ENCODE measurements around the gene MACROD2. TPM values are rescaled to one million over a fixed set of nuclear protein-coding genes. Genes with fewer than 3 reads are reported as not detected.

MACROD2 gene
- total RNA-seq, 2 donors from 2014 or later = 0.95 to 4.2 TPM

GRCh38 chr20:15889061-15889460, 1893.7 kb downstream of the MACROD2 start:
- H3K4me3 ChIP-seq = no peak overlapping the region
- DNase-seq (ENCODE audit: low spot score) (no peak), ATAC-seq (ENCODE audit: insufficient number of reproducible peaks, low FRiP score, low read depth) (peak; percentile 18)
- no peaks in the 10 kb centered on the region for H3K9me3 ChIP-seq
- TF ChIP-seq CTCF (IDR thresholded peaks at IDR 0.05) = no peak
- no peaks in the 10 kb centered on the region for H3K27me3 ChIP-seq (replicated peaks; ENCODE audit: insufficient read depth)
- no peak overlapping the region for H3K27ac ChIP-seq
- no peaks in the 10 kb centered on the region for H3K36me3 ChIP-seq
- H3K4me1 ChIP-seq (ENCODE audit: control insufficient read depth in 1 of 2, low read depth in 2 of 2) = peaks cover 2 to 38% of the 10 kb centered on the region in 2 donors

- no peak for DNase-seq (ENCODE audit: low spot score)
- no peak overlapping the region for H3K4me3 ChIP-seq
- ATAC-seq (ENCODE audit: insufficient number of reproducible peaks, low FRiP score, low read depth) = no peak
- H3K27ac ChIP-seq = no peak overlapping the region
- H3K9me3 ChIP-seq = no peaks in the 10 kb centered on the region
- no peaks in the 10 kb centered on the region for H3K36me3 ChIP-seq
- peaks cover 2 to 44% of the 10 kb centered on the region in 2 donors for H3K4me1 ChIP-seq (ENCODE audit: control insufficient read depth in 1 of 2, low read depth in 2 of 2)
- no peaks in the 10 kb centered on the region for H3K27me3 ChIP-seq (replicated peaks; ENCODE audit: insufficient read depth)
- TF ChIP-seq CTCF (IDR thresholded peaks at IDR 0.05) = no peak
These were observed 1894.4 kb downstream of the MACROD2 start for GRCh38 chr20:15889514-15890256.

- Histone ChIP-seq H3K27me3 (replicated peaks; ENCODE audit: insufficient read depth) (no peaks in the 10 kb centered on the region), H3K4me1 (ENCODE audit: control insufficient read depth in 1 of 2, low read depth in 2 of 2) (peaks cover 2 to 52% of the 10 kb centered on the region in 2 donors), H3K9me3 (no peaks in the 10 kb centered on the region), H3K36me3 (no peaks in the 10 kb centered on the region), H3K4me3 (no peak overlapping the region), H3K27ac (peak overlapping the region in 1 of 2 donors; percentile 41)
- no peak for TF ChIP-seq CTCF (IDR thresholded peaks at IDR 0.05)
- DNase-seq (ENCODE audit: low spot score) (no peak), ATAC-seq (ENCODE audit: insufficient number of reproducible peaks, low FRiP score, low read depth) (peak; percentile 23)
These were observed 1895.2 kb downstream of the MACROD2 start for GRCh38 chr20:15890407-15890982.

GRCh38 chr20:15895126-15895525, 1899.8 kb downstream of the MACROD2 start:
- ATAC-seq (ENCODE audit: insufficient number of reproducible peaks, low FRiP score, low read depth) = no peak
- Histone ChIP-seq H3K4me1 (ENCODE audit: control insufficient read depth in 1 of 2, low read depth in 2 of 2) (peaks cover 2 to 39% of the 10 kb centered on the region in 2 donors), H3K27ac (no peak overlapping the region), H3K27me3 (replicated peaks; ENCODE audit: insufficient read depth) (no peaks in the 10 kb centered on the region), H3K36me3 (no peaks in the 10 kb centered on the region), H3K4me3 (no peak overlapping the region), H3K9me3 (no peaks in the 10 kb centered on the region)
- TF ChIP-seq CTCF (IDR thresholded peaks at IDR 0.05) = no peak
- DNase-seq (ENCODE audit: low spot score) = no peak

GRCh38 chr20:15895560-15896084, 1900.3 kb downstream of the MACROD2 start:
- DNase-seq (ENCODE audit: low spot score) (no peak), ATAC-seq (ENCODE audit: insufficient number of reproducible peaks, low FRiP score, low read depth) (no peak)
- no peak overlapping the region for H3K27ac ChIP-seq
- H3K9me3 ChIP-seq = no peaks in the 10 kb centered on the region
- no peaks in the 10 kb centered on the region for H3K27me3 ChIP-seq (replicated peaks; ENCODE audit: insufficient read depth)
- TF ChIP-seq CTCF (IDR thresholded peaks at IDR 0.05) = no peak
- no peaks in the 10 kb centered on the region for H3K36me3 ChIP-seq
- peaks cover 5 to 39% of the 10 kb centered on the region in 2 donors for H3K4me1 ChIP-seq (ENCODE audit: control insufficient read depth in 1 of 2, low read depth in 2 of 2)
- no peak overlapping the region for H3K4me3 ChIP-seq
